Activated naive CD4-positive, alpha-beta T cell treated with anti-CD3 and anti-CD28 coated beads, Interleukin-2, amount 50 U/mL, for 72 hours (primary cell): Measurements from ENCODE around the gene RALA. TPM values are rescaled to one million over a fixed set of nuclear protein-coding genes. Genes with fewer than 3 reads are reported as not detected.

Experiments
- ATAC-seq, 2 donors: fragments of 150-1000 bp; cut with Tn5 transposase; 2 replicates each; pipeline ENCODE4 v1.10.0; 2021; ENCODE audit warnings: mild to moderate bottlenecking in 2 of 2, moderate library complexity in 2 of 2
- DNase-seq, 2 donors: peaks; one replicate each; pipeline ENCODE4 v3.0.0; 2021 to 2022; ENCODE audit warnings: low spot score in 2 of 2
- H3K27ac Mint-ChIP-seq, 2 donors: one replicate each; pipeline ENCODE4 v1.8.0; 2022; ENCODE audit warnings: mild to moderate bottlenecking in 2 of 2, mixed read lengths in 2 of 2
- H3K36me3 Mint-ChIP-seq, 2 donors: one replicate each; pipeline ENCODE4 v1.8.0; 2022; ENCODE audit warnings: mixed read lengths in 2 of 2
- H3K9me3 Mint-ChIP-seq, 2 donors: one replicate each; pipeline ENCODE4 v1.8.0; 2022; ENCODE audit warnings: mixed read lengths in 2 of 2
- total RNA-seq, 2 donors: library from RNA; stranded (reverse); gene quantifications; one replicate each; pipeline ENCODE4 v1.2.3, GENCODE V29; 2022

Gene RALA
- total RNA-seq, 2 donors from 2014 or later, result 27.8 to 32.7 TPM

DNA sequence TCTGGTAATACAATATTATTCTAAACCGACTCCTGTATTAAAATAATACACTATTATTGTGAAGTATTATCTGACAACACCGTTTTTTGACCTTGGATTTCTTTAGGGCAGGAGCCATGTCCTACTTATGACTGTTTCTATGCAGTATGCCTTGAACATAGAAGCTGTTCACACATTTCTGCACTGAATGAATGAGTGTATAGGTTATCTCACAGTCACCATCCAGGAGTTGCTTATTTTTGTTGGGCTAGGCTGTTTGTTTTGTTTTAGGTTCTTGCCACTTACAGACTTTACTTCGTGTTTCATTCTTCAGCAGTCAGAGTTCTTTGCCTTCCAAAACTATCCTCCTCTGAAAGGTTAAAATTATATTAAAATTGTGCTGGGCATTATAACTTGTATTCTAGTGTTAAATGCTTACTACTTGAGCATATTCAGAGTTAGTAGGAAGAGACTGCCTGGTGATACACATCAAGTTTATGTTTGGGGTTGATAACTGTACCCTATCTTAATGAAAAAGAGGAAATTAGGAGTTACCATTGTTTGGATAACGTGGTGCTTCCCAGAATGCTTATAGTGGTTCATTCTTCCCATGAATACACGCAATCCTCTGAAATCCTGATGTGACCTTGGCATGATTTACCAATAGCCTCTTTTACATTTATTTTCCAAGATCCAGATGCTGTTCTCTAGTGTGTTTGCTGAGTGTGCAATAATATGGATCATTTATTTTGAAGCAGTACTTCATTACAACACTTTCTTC, 1.7 kb downstream of the RALA start:
- ATAC-seq (peak in 1 of 2 donors; percentile 19), DNase-seq (no peak)
- Mint-ChIP-seq H3K9me3 (no peaks in the 10 kb centered on the region), H3K27ac (peak overlapping the region; percentile 25 to 87), H3K36me3 (peaks cover 17% of the 10 kb centered on the region in 2 donors)

DNA sequence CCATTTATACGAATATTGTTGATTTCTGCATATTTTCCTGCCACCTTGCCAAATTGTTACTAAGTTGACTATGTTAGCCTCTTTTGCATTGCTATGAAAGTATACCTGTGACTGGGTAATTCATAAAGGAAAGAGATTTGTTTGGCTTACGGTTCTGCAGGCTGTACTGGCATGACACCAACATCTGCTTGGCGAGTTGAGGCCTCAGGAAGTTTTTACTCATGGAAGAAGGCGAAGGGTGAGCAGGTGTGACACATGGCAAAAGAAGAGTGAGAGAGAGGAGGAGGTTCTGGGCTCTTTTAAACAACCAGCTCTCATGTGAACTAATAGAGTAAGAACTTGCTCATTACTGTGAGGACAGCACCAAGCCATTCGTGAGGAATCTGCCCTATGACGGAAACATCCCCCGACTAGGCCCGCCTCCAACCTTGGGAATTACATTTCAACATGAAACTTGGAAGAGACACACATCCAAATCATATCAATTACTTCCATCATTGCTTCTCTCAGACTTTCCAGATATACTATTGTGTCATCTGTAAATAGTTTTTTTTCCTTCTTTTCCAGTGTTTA, 8.4 kb downstream of the RALA start:
- H3K36me3 Mint-ChIP-seq, result peaks cover 21 to 49% of the 10 kb centered on the region in 2 donors
- H3K9me3 Mint-ChIP-seq, result peaks cover 0 to 15% of the 10 kb centered on the region in 2 donors
- DNase-seq (no peak), ATAC-seq (no peak)
- peak overlapping the region in 1 of 2 donors; percentile 66 for H3K27ac Mint-ChIP-seq

DNA sequence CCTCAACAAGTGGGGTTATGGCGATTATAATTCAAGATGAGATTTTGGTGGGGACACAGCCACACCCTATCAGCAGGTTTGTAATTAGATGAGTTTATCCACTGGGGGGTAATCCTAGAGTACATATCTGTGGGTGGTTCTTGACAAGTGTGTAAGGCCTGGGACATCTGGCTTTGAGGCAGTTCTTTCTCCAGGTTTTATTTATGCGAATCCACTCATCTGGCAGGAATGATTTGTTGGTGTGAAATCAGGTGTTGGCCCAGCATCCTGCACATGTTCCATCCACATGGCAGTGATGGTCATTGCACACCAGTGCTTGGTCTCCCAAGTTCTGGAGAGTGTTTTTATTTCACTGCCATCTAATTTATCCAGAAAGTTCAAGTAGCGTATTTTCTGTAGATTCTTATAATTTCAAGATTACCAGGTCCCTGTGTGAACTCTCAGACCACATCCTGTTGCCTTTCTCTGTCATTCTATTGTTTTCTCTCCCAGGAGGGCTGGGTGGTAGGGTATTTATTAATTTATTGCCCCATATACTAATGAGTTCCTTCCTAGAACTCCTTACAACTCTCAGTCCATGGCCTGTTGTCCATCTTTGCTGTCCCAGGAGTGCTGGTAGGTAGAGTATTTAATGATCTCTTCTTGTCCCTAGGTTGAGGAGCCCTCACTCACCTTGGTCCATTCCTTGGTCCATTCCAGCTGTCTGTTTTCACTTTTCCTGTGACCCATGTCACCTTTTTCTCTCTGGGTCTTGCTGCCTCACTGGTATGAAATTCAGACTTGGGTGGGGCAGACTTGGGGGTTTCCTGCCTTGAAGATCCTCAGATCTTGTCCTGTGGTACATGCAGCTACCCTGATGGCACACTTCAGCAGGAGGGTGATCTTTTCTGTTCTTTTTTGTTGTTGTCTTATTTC, 10.4 kb downstream of the RALA start:
- Mint-ChIP-seq H3K36me3 (peaks cover 21 to 55% of the 10 kb centered on the region in 2 donors), H3K27ac (peak overlapping the region; percentile 70 to 73), H3K9me3 (peaks cover 0 to 15% of the 10 kb centered on the region in 2 donors)
- ATAC-seq, result peak in 1 of 2 donors; percentile 39
- no peak for DNase-seq

DNA sequence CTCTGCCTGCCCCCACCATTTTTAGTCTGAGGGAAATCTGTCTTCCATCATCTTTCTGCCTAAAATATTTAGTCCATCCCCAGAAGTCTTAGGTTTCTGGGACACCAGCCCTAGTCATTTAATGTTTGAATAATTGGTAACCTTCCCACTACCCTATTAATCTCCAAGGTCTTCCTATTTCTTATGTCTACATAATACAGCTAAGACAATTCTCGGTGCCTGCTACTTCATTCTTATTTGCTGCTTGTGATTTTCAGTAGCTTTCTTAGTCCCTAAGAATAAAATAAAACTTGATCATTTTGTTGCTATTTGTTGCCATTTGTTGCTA, 11.1 kb downstream of the RALA start:
- Mint-ChIP-seq H3K36me3 (peaks cover 21 to 61% of the 10 kb centered on the region in 2 donors), H3K9me3 (peaks cover 0 to 15% of the 10 kb centered on the region in 2 donors), H3K27ac (peak overlapping the region in 1 of 2 donors; percentile 73)
- no peak for ATAC-seq
- DNase-seq, result no peak

DNA sequence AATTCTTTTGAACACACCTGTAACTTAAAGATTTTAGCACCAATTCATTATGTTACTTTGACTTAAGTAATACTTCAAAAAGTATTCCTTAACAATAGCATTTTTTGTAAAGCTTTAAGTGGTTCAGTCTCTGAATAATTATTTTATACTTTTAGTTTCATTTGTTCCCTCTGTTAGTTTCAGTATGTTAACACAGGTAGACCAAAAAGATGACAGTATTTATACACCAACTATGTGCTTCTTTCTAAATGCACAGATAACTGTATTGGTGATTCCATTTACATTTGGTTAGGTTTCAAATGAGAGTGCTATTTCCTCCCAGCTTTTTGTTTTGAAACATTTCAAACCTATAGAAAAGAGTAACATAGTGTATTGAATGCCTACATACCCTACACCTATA, 14.0 kb downstream of the RALA start:
- ATAC-seq (peak; percentile 22 to 63), DNase-seq (no peak)
- H3K9me3 Mint-ChIP-seq, result peaks cover 0 to 10% of the 10 kb centered on the region in 2 donors
- no peak overlapping the region for H3K27ac Mint-ChIP-seq
- H3K36me3 Mint-ChIP-seq, result peaks cover 15 to 43% of the 10 kb centered on the region in 2 donors

DNA sequence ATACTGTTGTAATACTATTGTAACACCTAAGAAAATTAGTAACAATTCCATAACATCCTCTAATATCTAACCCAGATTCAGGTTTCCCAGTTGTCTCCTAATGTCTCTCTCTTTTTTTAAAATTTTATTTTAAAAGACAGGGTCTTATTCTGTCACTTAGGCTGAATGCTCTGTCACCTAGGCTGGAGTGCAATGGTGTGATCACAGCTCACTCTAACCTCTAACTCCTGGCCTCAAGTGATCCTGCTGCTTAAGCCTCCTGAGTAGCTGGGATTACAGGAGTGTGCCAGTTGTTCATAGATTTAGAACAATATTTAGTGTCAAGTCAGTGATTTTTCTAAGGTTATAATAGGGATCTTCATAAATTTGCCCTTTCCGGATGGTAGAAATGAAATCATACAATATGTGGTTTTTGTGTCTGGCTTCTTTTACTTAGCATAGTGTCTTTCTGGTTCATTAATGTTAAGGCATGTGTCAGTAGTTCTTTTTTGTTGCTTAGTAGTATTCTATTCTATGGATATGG, 14.7 kb downstream of the RALA start:
- Mint-ChIP-seq H3K9me3 (peaks cover 0 to 9% of the 10 kb centered on the region in 2 donors), H3K27ac (no peak overlapping the region), H3K36me3 (peaks cover 13 to 39% of the 10 kb centered on the region in 2 donors)
- ATAC-seq (no peak), DNase-seq (no peak)

DNA sequence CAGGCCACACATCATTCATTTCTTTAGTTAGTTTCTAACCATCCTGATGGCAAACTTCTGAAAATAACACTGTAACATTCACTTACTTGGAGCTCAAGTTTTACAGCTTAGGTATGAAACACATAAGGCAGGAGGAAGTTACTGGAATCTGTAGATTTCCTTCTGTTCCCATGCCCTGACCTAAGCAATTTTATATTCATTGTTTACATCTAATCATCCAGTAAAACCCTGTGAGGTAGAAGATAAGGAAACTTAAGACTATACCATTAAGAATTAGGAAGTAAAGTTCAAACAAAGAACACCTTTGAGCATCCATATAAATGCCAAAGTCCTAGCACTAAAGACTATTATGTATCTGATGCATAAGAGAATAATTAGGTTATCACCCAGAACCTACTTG, 19.5 kb downstream of the RALA start:
- no peak overlapping the region for H3K27ac Mint-ChIP-seq
- H3K36me3 Mint-ChIP-seq, result peaks cover 0 to 19% of the 10 kb centered on the region in 2 donors
- no peak for DNase-seq
- H3K9me3 Mint-ChIP-seq, result no peaks in the 10 kb centered on the region
- ATAC-seq, result no peak

DNA sequence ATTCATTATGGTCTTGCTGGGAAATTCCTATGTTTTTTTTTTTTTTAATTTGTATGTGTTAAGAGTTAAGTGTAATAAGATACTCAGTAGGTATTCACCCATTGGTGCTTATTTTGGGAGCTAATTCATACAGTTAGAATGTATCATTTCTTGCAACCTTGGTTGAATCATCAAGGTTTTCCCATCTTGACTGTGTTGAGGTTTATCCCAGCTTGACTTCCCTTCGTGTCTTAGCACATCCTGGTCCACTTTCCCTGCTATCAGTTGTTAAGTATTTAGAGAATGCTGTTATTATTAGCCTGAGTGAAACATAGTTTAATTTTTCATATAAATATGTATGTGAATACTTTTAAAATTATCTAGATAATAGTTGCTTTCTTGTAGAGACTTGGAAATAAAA, 20.8 kb downstream of the RALA start:
- no peak for DNase-seq

DNA sequence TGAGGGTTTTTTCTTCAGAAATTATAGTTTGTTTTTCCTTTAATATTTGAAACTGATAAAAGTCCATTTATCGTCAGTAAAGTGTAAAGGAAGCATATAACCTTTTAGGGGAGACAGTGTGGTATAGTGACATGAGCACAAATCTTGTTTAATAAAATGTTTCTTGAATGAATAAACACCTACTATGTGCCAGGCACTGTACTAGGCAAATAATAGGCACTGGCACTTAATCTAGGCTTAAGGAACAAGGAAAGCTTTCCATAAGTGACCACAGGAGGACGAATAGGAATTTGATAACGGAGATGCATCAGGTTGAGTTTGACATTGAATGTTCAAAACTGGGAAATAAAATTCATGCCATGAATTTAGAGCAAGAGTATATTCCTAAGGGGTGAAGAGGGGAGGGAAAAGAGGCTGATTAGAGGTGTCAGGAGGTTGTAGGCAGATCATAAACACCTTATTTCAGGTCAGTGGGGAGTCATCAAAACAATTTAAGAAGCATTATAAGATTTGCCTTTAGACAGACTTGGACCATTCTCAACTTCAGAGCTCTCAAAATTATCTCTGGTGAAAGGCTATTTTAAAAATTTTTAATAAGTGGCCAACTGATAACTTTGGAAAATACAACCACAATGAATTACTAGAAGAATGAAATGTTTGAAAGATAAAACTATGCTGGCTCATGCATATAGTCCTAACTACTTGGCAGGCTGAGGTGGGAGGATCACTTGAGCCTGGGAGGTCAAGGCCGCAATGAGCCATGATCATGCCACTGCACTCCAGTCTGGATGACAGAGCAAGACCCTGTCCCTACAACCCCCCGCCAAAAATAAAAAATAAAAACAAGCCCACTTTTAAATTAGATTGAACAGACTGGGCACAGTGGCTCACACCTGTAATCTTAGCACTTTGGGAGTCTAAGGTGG, 22.4 kb downstream of the RALA start:
- Mint-ChIP-seq H3K9me3 (no peaks in the 10 kb centered on the region), H3K36me3 (peaks cover 0 to 16% of the 10 kb centered on the region in 2 donors), H3K27ac (no peak overlapping the region)
- ATAC-seq (no peak), DNase-seq (no peak)

More for the DNA sequence above, 20.8 kb downstream of the RALA start:
- no peak overlapping the region for H3K27ac Mint-ChIP-seq
- ATAC-seq, result no peak
- peaks cover 0 to 20% of the 10 kb centered on the region in 2 donors for H3K36me3 Mint-ChIP-seq
- no peaks in the 10 kb centered on the region for H3K9me3 Mint-ChIP-seq

DNA sequence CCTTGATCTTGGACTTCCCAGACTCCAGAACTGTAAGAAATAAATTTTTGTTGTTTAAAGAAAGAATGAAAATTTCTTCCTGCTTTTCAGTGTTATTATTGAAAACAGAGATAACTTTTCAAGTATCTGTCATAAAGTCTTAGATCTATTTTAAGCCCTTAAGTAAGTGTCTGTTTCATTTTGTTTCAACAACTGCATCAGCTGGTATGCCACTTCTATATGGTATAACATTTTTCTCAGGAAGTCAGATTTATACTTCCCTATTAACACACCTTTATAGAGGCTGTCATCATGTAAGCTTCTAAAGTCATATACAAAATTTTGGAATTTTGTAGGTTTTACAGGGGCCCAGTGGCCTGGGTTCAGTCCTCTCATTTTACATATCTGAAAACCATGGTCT, 24.4 kb downstream of the RALA start:
- peaks cover 0 to 16% of the 10 kb centered on the region in 2 donors for H3K36me3 Mint-ChIP-seq
- H3K27ac Mint-ChIP-seq, result no peak overlapping the region
- no peaks in the 10 kb centered on the region for H3K9me3 Mint-ChIP-seq
- ATAC-seq (no peak), DNase-seq (no peak)

DNA sequence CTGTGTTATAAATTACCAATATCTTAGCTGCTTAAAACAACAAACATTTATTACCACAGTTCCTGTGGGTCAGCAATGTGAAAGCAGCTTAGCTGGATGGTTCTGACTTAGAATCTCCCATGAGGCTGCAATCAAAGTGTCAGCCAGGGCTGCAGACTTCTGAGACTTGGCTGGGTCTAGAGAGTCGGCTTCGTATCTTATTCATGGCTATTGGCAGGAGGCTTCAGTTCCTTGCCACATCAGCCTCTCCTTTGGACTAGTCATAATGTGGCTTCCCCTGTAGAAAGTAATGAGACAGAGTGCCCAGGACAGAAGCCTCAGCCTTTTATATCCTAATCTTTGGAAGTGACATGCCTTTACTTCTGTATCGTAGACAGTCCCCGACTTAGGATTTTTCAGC, 27.3 kb downstream of the RALA start:
- no peak for DNase-seq
- Mint-ChIP-seq H3K27ac (no peak overlapping the region), H3K36me3 (peaks cover 4 to 23% of the 10 kb centered on the region in 2 donors), H3K9me3 (peaks cover 0 to 8% of the 10 kb centered on the region in 2 donors)
- peak in 1 of 2 donors; percentile 16 for ATAC-seq

DNA sequence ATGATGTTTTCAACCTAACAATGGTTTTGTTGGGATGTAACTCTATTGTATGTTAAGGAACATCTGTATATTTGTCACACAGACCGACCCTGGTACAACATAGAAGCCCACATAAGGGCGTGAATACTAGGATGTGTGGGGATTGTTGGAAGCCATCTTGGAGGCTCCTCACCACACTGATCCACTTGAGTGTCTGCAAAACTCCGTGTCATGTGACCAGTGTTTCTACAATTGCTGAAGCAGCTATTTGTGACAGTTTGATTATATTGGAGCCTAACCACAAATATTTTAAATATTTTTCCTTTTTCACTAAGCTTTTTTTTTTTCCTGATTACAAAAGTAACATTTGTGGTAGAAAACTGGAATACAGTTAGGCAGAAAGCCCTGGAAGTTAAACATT, 27.9 kb downstream of the RALA start:
- H3K36me3 Mint-ChIP-seq, result peaks cover 4 to 21% of the 10 kb centered on the region in 2 donors
- no peak for DNase-seq
- H3K9me3 Mint-ChIP-seq, result peaks cover 0 to 8% of the 10 kb centered on the region in 2 donors
- ATAC-seq, result no peak
- H3K27ac Mint-ChIP-seq, result no peak overlapping the region

DNA sequence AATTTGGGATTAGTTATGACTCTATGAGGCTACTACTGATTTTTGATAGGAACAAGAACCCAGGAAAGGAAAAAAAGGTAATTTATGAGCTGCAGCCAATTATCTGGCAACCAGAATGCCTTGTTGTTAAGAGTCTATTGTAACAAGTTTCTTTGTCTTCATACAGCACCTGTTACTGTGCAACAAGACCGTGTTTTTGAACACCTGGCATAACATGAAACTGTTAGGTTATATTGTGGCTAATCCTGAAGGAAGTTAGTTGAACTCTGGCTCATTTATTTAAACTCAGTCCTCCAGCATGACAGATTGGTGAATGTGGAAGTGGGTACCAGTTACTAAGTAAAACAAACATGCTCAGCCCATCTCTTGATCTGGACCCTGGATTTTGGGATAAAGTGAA, 33.0 kb downstream of the RALA start:
- peaks cover 0 to 15% of the 10 kb centered on the region in 2 donors for H3K9me3 Mint-ChIP-seq
- no peak for ATAC-seq

DNA sequence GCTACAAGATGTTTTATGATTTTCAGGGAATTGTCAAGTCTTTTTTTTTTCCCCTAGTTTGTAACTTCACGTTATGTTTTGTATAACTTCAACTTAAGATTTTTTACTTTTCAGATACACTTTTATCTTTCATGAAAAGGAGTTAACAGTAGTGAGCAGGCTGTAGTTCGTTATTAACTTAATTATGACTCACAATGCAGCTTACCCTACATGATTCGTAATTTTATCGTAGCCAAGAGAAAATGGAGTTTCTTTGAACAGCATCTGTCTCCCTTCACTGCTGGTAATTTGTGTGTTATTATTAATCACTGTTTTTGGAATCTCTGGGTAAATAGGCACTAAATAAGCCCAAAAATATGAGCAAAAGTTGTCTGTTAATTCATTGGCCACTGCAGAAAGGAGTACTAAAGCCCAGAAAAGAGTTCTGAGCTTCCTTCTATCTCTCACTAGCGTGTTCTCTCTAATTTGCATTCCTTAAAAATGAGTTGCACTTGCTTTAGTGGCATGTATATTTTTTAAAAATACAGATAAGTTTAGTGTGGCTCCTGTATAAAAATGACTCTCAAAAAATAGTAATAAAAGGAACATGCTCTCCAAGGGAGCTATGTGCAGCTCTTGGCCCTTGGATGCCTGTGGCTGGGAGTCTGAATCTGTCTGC, 36.1 kb downstream of the RALA start:
- no peak for ATAC-seq
- peaks cover 20 to 63% of the 10 kb centered on the region in 2 donors for H3K36me3 Mint-ChIP-seq
- H3K9me3 Mint-ChIP-seq, result peaks cover 4 to 27% of the 10 kb centered on the region in 2 donors
- H3K27ac Mint-ChIP-seq, result no peak overlapping the region
- DNase-seq, result no peak

More for the DNA sequence above, 33.0 kb downstream of the RALA start:
- no peak for DNase-seq
- H3K27ac Mint-ChIP-seq, result no peak overlapping the region
- H3K36me3 Mint-ChIP-seq, result peaks cover 10 to 41% of the 10 kb centered on the region in 2 donors

DNA sequence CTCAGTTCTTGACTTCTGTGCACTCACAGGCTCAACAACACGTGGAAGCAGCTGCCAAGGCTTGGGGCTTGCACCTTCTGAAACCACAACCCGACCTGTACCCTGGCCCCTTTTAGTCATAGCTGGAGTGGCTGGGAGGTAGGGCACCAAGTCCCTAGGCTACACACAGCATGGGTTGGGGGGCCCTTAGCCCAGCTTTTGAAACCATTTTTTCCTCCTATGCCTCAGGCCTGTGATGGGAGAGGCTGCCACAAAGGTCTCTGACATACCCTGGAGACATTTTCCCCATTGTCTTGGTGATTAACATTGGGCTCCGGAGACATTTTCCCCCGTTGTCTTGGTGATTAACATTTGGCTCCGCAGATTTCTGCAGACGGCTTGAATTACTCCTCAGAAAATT, 38.6 kb downstream of the RALA start:
- ATAC-seq (no peak), DNase-seq (no peak)
- Mint-ChIP-seq H3K9me3 (peaks cover 4 to 22% of the 10 kb centered on the region in 2 donors), H3K27ac (no peak overlapping the region), H3K36me3 (peaks cover 15 to 58% of the 10 kb centered on the region in 2 donors)
